Coronary artery (tissue), 2 donors: ENCODE data around the gene B2M.

Experiments
- DNase-seq: peaks from one replicate; pipeline ENCODE4 v3.0.0-alpha.2; 2017; ENCODE audit warnings: low spot score
- H3K27ac ChIP-seq, 2 donors: fragments of 200-600 bp; sonication (generic); one replicate each; pipeline ENCODE4 v1.5.1; 2016 to 2019
- H3K4me3 ChIP-seq: fragments of 200-600 bp; sonication (generic); 2 replicates; pipeline ENCODE4 v1.5.1; 2016; ENCODE audit warnings: mild to moderate bottlenecking, moderate library complexity
- CTCF ChIP-seq: fragments of 200-600 bp; sonication (generic); IDR thresholded peaks from one replicate; pipeline ENCODE4 v1.5.1; 2019; ENCODE audit warnings: antibody characterized with exemption

Gene B2M

GRCh38 chr15:44753345-44753744 is 42.0 kb downstream of the B2M start:
- TF ChIP-seq CTCF: no peak
- Histone ChIP-seq H3K27ac (no peak overlapping the region), H3K4me3 (no peak overlapping the region)
- no peak for DNase-seq

GRCh38 chr15:44763187-44763586 is 51.9 kb downstream of the B2M start:
- TF ChIP-seq CTCF: no peak
- H3K4me3 ChIP-seq: no peak overlapping the region

DNA sequence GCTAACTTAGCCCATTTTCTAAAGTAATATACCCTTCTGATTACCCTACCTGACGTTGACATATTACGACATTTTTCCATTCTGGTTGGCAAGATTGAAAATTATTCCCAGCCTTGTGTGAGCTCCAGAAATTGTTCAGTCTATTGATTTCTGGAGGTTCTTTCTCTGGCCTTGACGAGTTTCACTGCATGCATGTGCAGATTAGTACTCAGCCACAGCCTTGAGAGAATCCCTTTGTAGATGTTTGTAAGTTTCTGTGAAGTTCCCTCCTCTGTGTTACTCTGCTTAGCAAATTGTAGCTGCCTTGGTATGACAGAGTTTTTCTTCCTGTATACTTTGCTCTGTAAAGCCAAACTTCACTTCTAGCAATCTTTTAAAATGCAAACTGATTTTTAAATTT is 52.5 kb downstream of the B2M start:
- Histone ChIP-seq H3K4me3 (no peak overlapping the region), H3K27ac (no peak overlapping the region)
- no peak for TF ChIP-seq CTCF
- DNase-seq: no peak

More at GRCh38 chr15:44763187-44763586, 51.9 kb downstream of the B2M start:
- no peak for DNase-seq
- no peak overlapping the region for H3K27ac ChIP-seq

GRCh38 chr15:44765036-44765435 is 53.7 kb downstream of the B2M start:
- Histone ChIP-seq H3K27ac (no peak overlapping the region), H3K4me3 (no peak overlapping the region)
- no peak for DNase-seq
- no peak for TF ChIP-seq CTCF
